Gastrocnemius medialis (tissue), 4 donors: ENCODE data around the gene SGMS1.

ENCODE experiments used
- POLR2A ChIP-seq, 2 donors: fragments of 450-650 bp; IDR thresholded peaks; one replicate each; pipeline ENCODE4 v1.6.1; 2017; ENCODE audit warnings: antibody characterized with exemption in 2 of 2, mild to moderate bottlenecking in 2 of 2, moderate library complexity in 2 of 2
- TF ChIP-seq, protein P1 (sequence below), 5 experiments: fragments of 450-650 bp in 3 of 5; fragments of 200-600 bp in 2 of 5; sonication (generic) in 2 of 5; IDR thresholded peaks in 4 of 5; conservative IDR thresholded peaks in 1 of 5; 1 replicate in 4 of 5; 2 replicates in 1 of 5; pipeline ENCODE4 v1.5.1; 2016 to 2019; ENCODE audit warnings: antibody characterized with exemption in 5 of 5, mild to moderate bottlenecking in 3 of 5, moderate library complexity in 3 of 5

DNA sequence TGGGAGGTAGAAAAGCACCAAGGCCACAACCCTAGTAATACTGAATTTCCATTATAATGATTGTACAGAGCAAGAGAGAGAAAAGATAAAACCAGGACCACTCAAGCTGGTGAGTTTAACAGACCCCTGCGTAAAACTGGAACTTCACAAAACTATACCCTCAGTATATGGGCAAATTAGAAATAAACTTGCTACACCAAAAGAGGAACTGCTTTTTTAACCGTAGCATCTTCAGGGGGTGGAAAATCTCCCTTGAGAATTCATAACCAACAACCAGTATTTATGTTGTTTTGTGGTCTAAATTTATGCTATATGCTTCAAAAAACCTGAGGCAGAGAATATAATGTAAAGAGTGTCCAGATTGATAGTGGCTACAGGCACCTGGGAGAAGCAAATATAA lies 171.2 kb downstream of the SGMS1 start:
- TF ChIP-seq, protein P1, sequence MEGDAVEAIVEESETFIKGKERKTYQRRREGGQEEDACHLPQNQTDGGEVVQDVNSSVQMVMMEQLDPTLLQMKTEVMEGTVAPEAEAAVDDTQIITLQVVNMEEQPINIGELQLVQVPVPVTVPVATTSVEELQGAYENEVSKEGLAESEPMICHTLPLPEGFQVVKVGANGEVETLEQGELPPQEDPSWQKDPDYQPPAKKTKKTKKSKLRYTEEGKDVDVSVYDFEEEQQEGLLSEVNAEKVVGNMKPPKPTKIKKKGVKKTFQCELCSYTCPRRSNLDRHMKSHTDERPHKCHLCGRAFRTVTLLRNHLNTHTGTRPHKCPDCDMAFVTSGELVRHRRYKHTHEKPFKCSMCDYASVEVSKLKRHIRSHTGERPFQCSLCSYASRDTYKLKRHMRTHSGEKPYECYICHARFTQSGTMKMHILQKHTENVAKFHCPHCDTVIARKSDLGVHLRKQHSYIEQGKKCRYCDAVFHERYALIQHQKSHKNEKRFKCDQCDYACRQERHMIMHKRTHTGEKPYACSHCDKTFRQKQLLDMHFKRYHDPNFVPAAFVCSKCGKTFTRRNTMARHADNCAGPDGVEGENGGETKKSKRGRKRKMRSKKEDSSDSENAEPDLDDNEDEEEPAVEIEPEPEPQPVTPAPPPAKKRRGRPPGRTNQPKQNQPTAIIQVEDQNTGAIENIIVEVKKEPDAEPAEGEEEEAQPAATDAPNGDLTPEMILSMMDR (IDR thresholded peaks at IDR 0.05 in 4 of 5, conservative IDR thresholded peaks at IDR 0.05 in 1 of 5), result no peak
- no peak for TF ChIP-seq POLR2A (IDR thresholded peaks at IDR 0.05)
